IMR-90 (cell line): ENCODE results near the gene ASXL1.

Experiments
- CTCF ChIP-seq: conservative IDR thresholded peaks from 2 replicates; pipeline ENCODE4 v1.5.1; 2012; ENCODE audit warnings: mild to moderate bottlenecking, low read depth, low read length, improper control_type of control experiment
- ELK1 ChIP-seq: fragments of 150-350 bp; IDR thresholded peaks from 2 replicates; pipeline ENCODE4 v1.6.1; 2016; ENCODE audit warnings: low read depth, mild to moderate bottlenecking, low read length, moderate library complexity, borderline replicate concordance
- MXI1 ChIP-seq: IDR thresholded peaks from 2 replicates; pipeline ENCODE4 v1.6.1; 2012; ENCODE audit warnings: low read depth, mild to moderate bottlenecking, low read length, moderate library complexity, borderline replicate concordance
- NFE2L2 ChIP-seq: fragments of 150-350 bp; IDR thresholded peaks from 2 replicates; pipeline ENCODE4 v1.6.1; 2016; ENCODE audit warnings: low read depth, mild to moderate bottlenecking, low read length
- POLR2A ChIP-seq: IDR thresholded peaks from 2 replicates; pipeline ENCODE4 v1.6.1; 2012; ENCODE audit warnings: mild to moderate bottlenecking, low read depth, low read length
- RAD21 ChIP-seq: IDR thresholded peaks from 2 replicates; pipeline ENCODE4 v1.6.1; 2012; ENCODE audit warnings: low read length, improper control_type of control experiment
- RFX5 ChIP-seq: IDR thresholded peaks from 2 replicates; pipeline ENCODE4 v1.8.0; 2012; ENCODE audit warnings: low read depth, mild to moderate bottlenecking, low read length, moderate library complexity
- SMC3 ChIP-seq: fragments of 150-350 bp; IDR thresholded peaks from 2 replicates; pipeline ENCODE4 v1.6.1; 2016; ENCODE audit warnings: low read depth, mild to moderate bottlenecking, antibody characterized with exemption, low read length, moderate library complexity

- TF ChIP-seq CTCF: no peak
- 0 out of 2 replicates have a peak, but pooled peaks have one; percentile 12 for TF ChIP-seq POLR2A
- no peak for TF ChIP-seq RAD21
- no peak for TF ChIP-seq RFX5
- TF ChIP-seq ELK1: no peak
- TF ChIP-seq NFE2L2: no peak
- TF ChIP-seq MXI1: peak; percentile 45; the same call in 1 of the 2 replicates
- no peak for TF ChIP-seq SMC3
These were observed 124.5 kb downstream of the ASXL1 start for GRCh38 chr20:32482442-32483261.
